GM21528 (cell line): ENCODE measurements around the gene SETSIP.
"Not testable (repeated sequence)": the region's sequence is repeated elsewhere in the genome, so short reads cannot be mapped to it uniquely, and the experiment has no call there.

Experiments
- ATAC-seq: cut with Tn5 transposase; IDR thresholded peaks from one replicate; pipeline ENCODE4 v1.9.1; 2021; ENCODE audit warnings: mild to moderate bottlenecking, moderate library complexity; ENCODE audit not compliant: unreplicated experiment, low FRiP score

SETSIP gene

GRCh38 chr1:92066321-92066720 is 8.9 kb downstream of the SETSIP start:
- ATAC-seq = no peak

DNA sequence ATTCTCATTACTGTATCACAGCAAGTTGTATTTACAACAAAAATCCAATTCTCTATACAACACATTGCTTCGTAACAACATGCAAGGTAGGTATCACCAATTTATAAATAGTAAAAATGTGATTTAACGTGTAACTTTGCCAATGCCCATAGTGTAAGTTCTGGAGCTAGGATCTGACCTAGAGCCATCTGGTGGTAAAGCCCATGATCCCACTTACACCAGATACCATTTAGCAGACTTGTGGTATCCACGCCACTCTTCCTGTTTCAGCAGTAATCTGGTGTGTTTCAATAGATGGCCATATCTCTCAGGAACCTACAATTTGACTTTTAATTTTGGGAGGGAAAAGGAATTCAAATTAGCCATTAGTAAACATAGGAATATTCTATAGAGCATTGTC is 10.2 kb downstream of the SETSIP start:
- no peak for ATAC-seq

DNA sequence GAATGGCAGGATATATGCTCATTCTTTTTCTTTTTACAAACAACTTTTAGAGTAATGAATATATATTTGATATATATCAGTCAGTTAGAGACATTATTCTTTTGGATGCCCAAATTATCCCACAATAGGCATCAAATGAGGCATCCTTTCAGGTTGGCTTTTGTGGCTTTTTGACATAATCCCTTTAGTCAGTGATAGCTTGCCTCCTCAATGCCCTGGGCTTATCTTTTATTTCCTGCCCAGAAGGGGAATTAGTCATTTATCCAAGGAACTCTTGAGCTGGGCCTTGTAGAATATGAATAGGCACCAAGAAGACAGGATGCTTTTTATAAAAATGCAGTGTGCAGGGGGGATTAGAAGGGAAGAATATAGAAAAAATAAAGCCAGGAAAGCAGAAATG is 23.3 kb downstream of the SETSIP start:
- ATAC-seq = no peak

DNA sequence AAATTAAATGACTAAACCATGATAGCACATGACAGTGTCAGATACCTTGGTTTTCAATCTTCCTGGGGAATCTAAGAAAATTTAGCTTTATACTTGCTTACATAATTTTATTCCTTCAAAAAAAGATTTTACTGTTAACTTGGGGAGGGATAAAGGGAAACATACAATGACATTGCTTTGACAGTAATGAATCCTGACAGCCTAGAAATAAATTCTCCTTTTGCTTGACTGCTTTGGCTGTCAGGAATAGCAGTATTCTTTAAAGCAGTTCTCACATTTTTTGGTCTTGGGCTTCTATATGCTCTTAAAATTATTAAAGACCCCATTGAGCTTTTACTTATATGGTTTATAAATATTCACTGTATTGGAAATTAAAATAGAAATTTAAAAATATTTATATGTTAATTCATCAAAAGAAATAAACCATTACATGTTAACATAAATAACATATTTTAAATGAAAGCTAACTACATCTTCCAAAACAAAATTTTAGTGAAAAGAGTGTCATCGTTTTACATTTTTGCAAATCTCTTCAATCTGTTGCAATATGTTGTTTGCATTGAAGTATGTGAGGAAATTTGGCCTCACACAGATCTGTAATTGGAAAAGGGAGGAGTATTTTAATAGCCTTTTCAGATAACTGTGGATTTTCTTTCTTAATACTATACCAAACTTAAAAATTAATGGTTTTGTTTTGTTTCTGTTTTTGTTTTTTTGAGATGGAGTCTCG is 29.3 kb downstream of the SETSIP start:
- ATAC-seq = no peak

- no peak for ATAC-seq
Measured at GRCh38 chr1:92043621-92044020, 31.6 kb downstream of the SETSIP start.

DNA sequence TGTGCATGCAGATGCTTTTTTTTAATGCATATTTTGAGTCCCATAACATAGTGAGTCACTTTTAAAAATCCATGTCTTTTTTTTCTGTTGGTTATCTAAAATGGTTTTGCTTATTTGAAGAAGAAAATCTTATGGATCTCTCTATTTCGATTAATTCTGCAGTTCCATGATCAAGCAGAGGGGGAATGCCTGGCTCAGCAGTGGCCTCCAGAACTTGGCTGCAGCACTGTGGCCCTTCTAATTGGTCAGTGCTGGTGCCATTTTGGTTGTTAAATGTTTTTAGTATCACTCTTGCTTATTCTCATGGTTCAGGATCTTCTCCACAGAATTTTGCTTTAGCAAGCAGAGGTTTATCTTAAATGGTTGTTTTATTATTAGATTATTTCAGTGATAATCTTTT is 34.2 kb downstream of the SETSIP start:
- no peak for ATAC-seq

- no peak for ATAC-seq
Measured at GRCh38 chr1:92038695-92039346, 36.4 kb downstream of the SETSIP start.

- ATAC-seq = no peak
Measured at GRCh38 chr1:92037400-92037799, 37.8 kb downstream of the SETSIP start.

DNA sequence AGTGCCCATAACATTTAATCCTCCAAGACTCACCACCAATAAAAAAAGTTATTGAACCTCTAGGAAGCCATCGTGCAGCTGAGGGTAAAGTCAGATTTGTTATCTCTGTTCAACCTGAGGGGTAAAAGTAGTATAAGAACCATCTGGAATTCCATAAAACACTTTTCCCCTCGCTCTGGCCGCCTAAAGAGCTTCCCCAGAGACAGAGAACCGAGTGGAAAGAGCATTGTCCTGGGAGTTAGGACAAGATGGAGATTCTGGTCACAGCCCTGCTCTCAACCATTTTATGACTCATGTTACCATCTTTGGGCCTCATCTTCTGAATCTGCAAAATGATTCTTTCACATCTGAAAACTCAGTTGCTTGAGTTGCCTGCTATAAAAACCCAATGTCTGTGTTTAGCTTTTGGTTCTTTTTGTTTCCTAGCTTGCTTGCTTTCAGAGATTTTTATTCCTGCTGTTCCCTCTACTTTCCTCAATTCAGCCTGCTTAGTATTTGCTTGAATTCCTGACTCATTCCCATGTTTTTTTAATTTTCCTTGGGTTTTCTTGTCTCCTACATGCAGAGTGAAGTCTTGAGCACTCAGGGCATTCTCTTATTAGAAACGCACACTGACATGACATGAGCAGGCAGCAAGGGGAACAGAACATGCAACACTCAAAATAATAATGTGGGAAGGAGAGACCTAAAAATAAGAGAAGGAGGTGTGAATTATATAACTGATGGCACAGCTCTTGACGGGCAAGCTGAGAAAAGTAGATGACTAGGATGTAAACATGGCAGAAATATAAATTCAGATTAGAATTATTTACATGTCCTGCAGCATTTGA is 43.7 kb downstream of the SETSIP start:
- no peak for ATAC-seq

DNA sequence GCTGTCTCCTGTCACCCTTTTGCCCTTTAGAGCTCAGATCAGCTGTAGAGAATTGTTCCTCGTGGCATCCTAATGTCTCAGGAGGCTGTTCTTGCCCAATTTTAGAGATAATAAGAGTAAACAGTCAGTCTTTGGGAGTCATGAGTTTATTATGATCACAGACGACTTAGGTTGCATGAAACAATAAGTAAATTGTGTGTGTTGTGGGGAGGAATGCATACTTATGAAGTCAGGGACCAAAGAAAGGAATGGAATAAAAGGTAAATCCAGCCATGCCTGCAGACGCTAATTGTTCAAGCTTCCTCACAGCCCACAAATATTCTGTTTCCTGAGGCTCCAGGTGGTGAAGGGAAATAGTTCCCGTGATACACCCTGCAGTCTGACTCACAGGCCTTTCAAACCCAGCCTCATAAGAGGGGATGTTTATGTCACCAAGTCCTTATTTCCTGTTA is 44.5 kb downstream of the SETSIP start:
- ATAC-seq = no peak

GRCh38 chr1:92029241-92029922 is 45.8 kb downstream of the SETSIP start:
- ATAC-seq = no peak

- ATAC-seq = no peak
Measured at GRCh38 chr1:92026806-92027205, 48.4 kb downstream of the SETSIP start.

DNA sequence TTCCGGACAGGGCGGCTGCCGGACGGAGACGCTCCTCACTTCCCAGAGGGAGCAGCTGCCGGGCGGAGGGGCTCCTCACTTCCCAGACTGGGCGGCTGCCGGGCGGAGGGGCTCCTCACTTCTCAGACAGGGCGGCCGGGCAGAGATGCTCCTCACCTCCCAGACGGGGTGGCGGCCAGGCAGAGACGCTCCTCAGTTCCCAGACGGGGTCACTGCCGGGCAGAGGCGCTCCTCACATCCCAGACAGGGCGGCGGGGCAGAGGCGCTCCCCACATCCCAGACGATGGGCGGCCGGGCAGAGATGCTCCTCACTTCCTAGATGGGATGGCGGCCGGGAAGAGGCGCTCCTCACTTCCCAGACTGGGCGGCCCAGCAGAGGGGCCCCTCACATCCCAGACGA is 49.2 kb downstream of the SETSIP start:
- ATAC-seq = not testable (repeated sequence)
